Type B pancreatic cell (in vitro differentiated cells): Measurements from ENCODE around the gene KCNQ2. TPM values are rescaled to one million over a fixed set of nuclear protein-coding genes. Genes with fewer than 3 reads are reported as not detected.

Source experiments
- DNase-seq: peaks from one replicate; pipeline ENCODE4 v3.0.0; 2021; ENCODE audit warnings: mixed read lengths; ENCODE audit not compliant: unreplicated experiment; ENCODE audit errors: extremely low spot score
- H3K27ac Mint-ChIP-seq: 2 replicates; pipeline ENCODE4 v1.8.0; 2021; ENCODE audit warnings: mild to moderate bottlenecking, mixed read lengths
- H3K27me3 Mint-ChIP-seq: 2 replicates; pipeline ENCODE4 v1.8.0; 2021; ENCODE audit warnings: mixed read lengths
- H3K36me3 Mint-ChIP-seq: 2 replicates; pipeline ENCODE4 v1.8.0; 2021; ENCODE audit warnings: mixed read lengths
- H3K4me1 Mint-ChIP-seq: one replicate; pipeline ENCODE4 v1.8.0; 2021; ENCODE audit warnings: mixed read lengths; ENCODE audit not compliant: unreplicated experiment
- H3K4me3 Mint-ChIP-seq: 2 replicates; pipeline ENCODE4 v1.8.0; 2021; ENCODE audit warnings: mild to moderate bottlenecking, mixed read lengths
- H3K9me3 Mint-ChIP-seq: 2 replicates; pipeline ENCODE4 v1.8.0; 2021; ENCODE audit warnings: mixed read lengths
- total RNA-seq: library from RNA; stranded (reverse); gene quantifications from 2 replicates; pipeline ENCODE4 v1.2.1, GENCODE V29; 2021; ENCODE audit warnings: low replicate concordance
- TF ChIP-seq, protein P1 (sequence below): fragments of 200-600 bp; sonication (generic); conservative IDR thresholded peaks from 2 replicates; pipeline ENCODE4 v1.5.0; 2021; ENCODE audit warnings: antibody characterized with exemption, mild to moderate bottlenecking

KCNQ2 gene
- total RNA-seq, 1 donor from 2014 or later, result 47.3 TPM

DNA sequence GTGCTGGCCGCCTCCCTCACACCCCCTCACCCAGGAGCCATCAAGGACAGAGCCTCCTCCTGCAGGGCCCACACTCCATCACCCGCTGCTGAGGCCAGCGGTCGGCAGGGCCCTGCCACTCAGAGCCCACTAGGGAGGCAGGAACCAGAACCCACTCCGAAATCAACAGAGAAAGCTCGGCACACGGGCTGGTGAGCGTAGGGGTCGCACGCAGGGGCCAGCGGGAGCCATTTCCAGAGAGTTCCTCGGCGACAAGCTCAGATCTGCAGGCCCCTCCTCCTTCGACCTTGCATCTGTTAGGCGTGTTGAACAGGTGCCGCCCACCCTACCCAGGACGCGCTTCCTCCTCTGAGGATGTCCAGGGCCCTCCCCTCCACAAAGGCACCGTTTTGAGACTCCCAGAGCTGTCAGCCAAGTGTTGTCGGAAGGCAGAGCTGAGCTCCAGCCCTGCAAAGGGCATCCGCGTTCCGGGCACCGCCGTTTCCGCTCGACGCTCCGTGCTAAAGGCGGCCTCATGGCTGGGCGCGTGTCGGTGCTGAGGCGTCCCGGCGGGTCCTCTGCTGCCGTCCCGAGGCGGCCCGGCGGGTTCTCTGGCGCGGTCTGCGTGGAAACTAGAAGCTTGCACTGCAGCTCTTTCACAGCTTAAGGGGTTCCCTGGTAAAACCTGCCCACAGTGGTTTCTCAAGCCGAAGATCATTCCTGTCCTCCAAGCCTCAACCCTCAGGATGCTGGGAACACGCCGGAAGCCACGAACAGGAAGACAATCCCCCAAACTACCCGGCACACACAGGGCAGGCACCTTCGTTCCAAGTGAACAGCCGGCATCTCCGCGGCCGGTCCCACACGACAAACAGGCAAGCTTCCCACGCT lies 6.8 kb downstream of the KCNQ2 start:
- H3K27me3 Mint-ChIP-seq, result peaks cover 32% of the 10 kb centered on the region
- peaks cover 21% of the 10 kb centered on the region for H3K4me1 Mint-ChIP-seq
- no peak overlapping the region for H3K27ac Mint-ChIP-seq
- no peaks in the 10 kb centered on the region for H3K9me3 Mint-ChIP-seq
- no peak for DNase-seq
- H3K4me3 Mint-ChIP-seq, result no peak overlapping the region
- H3K36me3 Mint-ChIP-seq, result no peaks in the 10 kb centered on the region
- TF ChIP-seq, protein P1, sequence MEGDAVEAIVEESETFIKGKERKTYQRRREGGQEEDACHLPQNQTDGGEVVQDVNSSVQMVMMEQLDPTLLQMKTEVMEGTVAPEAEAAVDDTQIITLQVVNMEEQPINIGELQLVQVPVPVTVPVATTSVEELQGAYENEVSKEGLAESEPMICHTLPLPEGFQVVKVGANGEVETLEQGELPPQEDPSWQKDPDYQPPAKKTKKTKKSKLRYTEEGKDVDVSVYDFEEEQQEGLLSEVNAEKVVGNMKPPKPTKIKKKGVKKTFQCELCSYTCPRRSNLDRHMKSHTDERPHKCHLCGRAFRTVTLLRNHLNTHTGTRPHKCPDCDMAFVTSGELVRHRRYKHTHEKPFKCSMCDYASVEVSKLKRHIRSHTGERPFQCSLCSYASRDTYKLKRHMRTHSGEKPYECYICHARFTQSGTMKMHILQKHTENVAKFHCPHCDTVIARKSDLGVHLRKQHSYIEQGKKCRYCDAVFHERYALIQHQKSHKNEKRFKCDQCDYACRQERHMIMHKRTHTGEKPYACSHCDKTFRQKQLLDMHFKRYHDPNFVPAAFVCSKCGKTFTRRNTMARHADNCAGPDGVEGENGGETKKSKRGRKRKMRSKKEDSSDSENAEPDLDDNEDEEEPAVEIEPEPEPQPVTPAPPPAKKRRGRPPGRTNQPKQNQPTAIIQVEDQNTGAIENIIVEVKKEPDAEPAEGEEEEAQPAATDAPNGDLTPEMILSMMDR, result no peak

DNA sequence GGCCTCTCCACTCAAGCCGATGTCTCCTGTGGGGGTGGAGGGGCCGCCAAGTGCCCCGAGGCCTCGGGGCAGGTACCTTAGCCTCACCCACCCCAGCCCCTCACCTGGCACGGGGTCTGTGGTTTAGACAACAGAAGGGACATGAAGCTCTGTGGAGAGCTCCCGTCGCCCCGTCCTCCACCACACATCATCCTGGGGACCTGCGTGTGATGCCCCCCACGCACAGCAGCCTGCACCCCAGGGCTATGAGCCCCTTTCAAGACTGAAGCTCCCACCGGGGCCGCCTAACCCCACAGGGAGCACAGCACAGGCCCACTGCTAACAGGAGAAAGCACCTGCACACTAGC lies 8.2 kb downstream of the KCNQ2 start:
- Mint-ChIP-seq H3K4me3 (no peak overlapping the region), H3K36me3 (no peaks in the 10 kb centered on the region), H3K27ac (no peak overlapping the region), H3K4me1 (peaks cover 21% of the 10 kb centered on the region), H3K27me3 (peaks cover 27% of the 10 kb centered on the region), H3K9me3 (no peaks in the 10 kb centered on the region)
- DNase-seq, result no peak
- TF ChIP-seq, protein P1, result no peak

DNA sequence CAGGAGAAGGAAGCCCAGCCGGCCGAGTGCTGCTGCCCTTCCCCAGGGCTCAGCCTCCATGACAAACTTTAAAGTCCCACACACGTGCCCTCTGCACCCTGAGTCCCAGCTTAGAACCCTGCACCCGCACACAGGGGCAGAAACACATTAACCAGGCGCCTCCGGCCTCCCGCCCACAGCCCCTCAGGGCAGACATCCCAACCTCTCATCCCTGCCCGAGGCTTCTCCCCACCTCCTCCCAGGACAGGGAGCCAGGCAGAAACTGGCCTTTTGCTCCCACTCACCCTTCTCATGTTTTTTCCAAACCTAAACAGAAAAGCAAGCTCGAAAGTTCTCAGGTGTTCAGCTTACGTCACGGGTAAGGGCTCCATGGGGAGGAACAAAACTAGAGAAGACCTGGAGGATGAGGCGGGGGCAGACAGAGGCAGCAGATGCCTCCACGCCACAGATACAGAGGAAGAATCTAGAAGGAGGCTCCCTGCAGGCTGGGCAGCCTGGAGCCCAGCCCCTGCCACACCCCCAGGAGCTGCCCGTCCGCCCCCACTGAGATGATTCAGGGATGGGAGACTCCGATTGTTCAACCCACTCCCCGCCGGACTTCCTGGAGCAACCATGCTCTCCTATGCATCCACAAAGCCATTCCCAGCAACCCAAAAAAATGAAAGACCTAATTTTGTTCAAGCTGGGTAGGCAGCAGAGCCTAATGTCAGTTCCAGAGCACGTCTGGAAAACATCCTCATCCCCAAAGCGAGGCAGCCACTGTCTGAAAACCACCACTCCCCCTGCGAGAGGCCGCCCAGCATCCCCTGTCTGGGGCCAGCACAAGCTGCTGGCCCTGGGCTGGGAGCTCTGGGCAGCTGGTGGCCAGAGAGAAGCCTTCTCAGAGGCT lies 8.8 kb downstream of the KCNQ2 start:
- H3K9me3 Mint-ChIP-seq, result no peaks in the 10 kb centered on the region
- TF ChIP-seq, protein P1, result no peak
- no peak for DNase-seq
- H3K36me3 Mint-ChIP-seq, result no peaks in the 10 kb centered on the region
- H3K27me3 Mint-ChIP-seq, result peaks cover 27% of the 10 kb centered on the region
- no peak overlapping the region for H3K27ac Mint-ChIP-seq
- H3K4me1 Mint-ChIP-seq, result peaks cover 21% of the 10 kb centered on the region
- H3K4me3 Mint-ChIP-seq, result no peak overlapping the region

DNA sequence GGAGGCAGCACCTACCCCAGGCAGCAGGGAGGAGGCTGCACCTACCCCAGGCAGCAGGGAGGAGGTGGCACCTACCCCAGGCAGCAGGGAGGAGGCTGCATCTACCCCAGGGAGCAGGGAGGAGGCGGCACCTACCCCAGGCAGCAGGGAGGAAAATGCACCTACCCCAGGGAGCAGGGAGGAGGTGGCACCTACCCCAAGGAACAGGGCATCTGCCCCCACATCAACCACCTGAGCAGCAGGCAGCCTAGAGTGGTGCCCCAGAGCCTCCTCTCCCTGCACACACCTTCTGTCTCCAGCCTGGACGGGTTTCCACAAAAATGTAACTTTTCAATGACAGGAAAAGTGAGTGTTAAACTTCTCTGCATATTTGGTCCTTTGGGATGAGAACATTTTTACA lies 10.2 kb downstream of the KCNQ2 start:
- DNase-seq, result no peak
- Mint-ChIP-seq H3K4me3 (no peak overlapping the region), H3K36me3 (no peaks in the 10 kb centered on the region), H3K9me3 (no peaks in the 10 kb centered on the region), H3K27ac (no peak overlapping the region), H3K4me1 (peaks cover 21% of the 10 kb centered on the region), H3K27me3 (peaks cover 25% of the 10 kb centered on the region)
- TF ChIP-seq, protein P1, result no peak

DNA sequence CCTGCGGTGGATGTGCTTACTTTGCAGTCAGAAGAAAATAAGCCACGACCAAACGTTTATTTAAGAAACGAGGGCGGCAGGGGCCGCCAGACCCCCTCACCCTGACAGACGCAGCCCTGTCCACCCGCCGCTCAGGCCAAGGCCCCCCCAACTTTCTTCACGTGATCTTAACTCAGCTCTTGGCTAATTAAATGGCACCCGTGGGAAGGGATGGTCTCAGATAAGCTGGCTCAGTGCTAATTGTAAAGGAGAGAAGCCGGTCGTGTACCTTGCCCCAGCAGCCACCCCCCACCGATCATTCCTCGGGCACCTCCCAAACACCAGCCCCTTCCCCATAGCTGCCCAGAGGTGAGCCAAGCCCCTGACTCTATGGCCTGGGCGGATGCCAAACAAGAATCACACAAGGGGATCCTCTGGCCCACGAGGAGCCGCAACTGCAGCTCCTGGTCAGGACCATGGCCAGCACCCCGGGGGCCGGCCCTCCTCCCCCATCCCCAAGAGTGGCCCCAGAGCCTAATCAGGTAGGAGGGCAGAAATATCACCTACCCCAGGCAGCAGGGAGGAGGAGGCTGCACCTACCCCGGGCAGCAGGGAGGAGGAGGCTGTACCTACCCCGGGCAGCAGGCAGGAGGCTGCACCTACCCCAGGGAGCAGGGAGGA lies 11.2 kb downstream of the KCNQ2 start:
- H3K36me3 Mint-ChIP-seq, result no peaks in the 10 kb centered on the region

More for the DNA sequence above, 11.2 kb downstream of the KCNQ2 start:
- Mint-ChIP-seq H3K4me1 (peaks cover 24% of the 10 kb centered on the region), H3K27ac (no peak overlapping the region), H3K4me3 (no peak overlapping the region), H3K27me3 (peaks cover 24% of the 10 kb centered on the region), H3K9me3 (no peaks in the 10 kb centered on the region)
- TF ChIP-seq, protein P1, result no peak
- DNase-seq, result no peak
